Thyroid gland (tissue), 4 donors: Measurements from ENCODE around the gene CBARP.

ENCODE experiments used
- CTCF ChIP-seq, 6 experiments: fragments of 200-600 bp in 3 of 6; fragments of 450-650 bp in 3 of 6; sonication (generic) in 3 of 6; IDR thresholded peaks; one replicate each; pipeline ENCODE4 v1.5.1; 2016 to 2019; ENCODE audit warnings: antibody characterized with exemption in 6 of 6, mild to moderate bottlenecking in 2 of 6, inconsistent platforms in 1 of 6, moderate library complexity in 1 of 6
- POLR2A ChIP-seq, 2 donors: fragments of 450-650 bp; IDR thresholded peaks; one replicate each; pipeline ENCODE4 v1.6.1; 2017; ENCODE audit warnings: antibody characterized with exemption in 2 of 2, mild to moderate bottlenecking in 2 of 2, moderate library complexity in 1 of 2

GRCh38 chr19:1259876-1260748 lies 22.3 kb upstream of the CBARP start:
- TF ChIP-seq POLR2A (IDR thresholded peaks at IDR 0.05) (no peak), CTCF (IDR thresholded peaks at IDR 0.05) (no peak)
